Endothelial cell of umbilical vein (primary cell): ENCODE results near the gene PAQR7. TPM values are rescaled to one million over a fixed set of nuclear protein-coding genes. Genes with fewer than 3 reads are reported as not detected.

Experiments used
- BruUV-seq: library from RNA; stranded (reverse); fragments of 400-500 nt; replicated peaks from 2 replicates; lab custom pipeline; 2021; lab: Mats Ljungman, UMichigan
- CTCF ChIA-PET: fragments of 300-600, 350-600 bp; sonication (Branson Sonifier 250); formaldehyde crosslinking; loops from one replicate; lab custom pipeline; 2021; ENCODE audit warnings: antibody characterized with exemption, inconsistent platforms; lab: Charles Lee
- POLR2A ChIA-PET: fragments of 300-600, 350-600 bp; sonication (Branson Sonifier 250); formaldehyde crosslinking; loops from one replicate; lab custom pipeline; 2021; ENCODE audit warnings: antibody characterized with exemption, inconsistent platforms; lab: Charles Lee
- DNase-seq: peaks from one replicate; pipeline ENCODE4 v3.0.0-alpha.2; 2011; ENCODE audit warnings: low read depth, low spot score
- FAIRE-seq: peaks from 2 replicates; lab custom pipeline; 2011; peaks lifted over from hg19 to GRCh38; lab: Jason Lieb, UNC
- H2AFZ ChIP-seq: 2 replicates; pipeline ENCODE4 v1.6.0; 2012; ENCODE audit warnings: low read depth, low read length, control low read depth, inconsistent platforms
- H3K27ac ChIP-seq: 2 replicates; pipeline ENCODE4 v1.5.1; 2011; ENCODE audit warnings: low read depth, mild to moderate bottlenecking, control low read depth, low read length, moderate library complexity; ENCODE audit not compliant: insufficient read depth
- H3K27me3 ChIP-seq, 2 experiments: 2 replicates each; pipeline versions ENCODE4 v1.6.0 to v1.6.1; 2011; ENCODE audit warnings: low read length in 2 of 2, mixed read lengths in 1 of 2; ENCODE audit not compliant: control insufficient read depth in 2 of 2, insufficient read depth in 2 of 2
- H3K36me3 ChIP-seq, 2 experiments: 2 replicates in 1 of 2; 3 replicates in 1 of 2; pipeline ENCODE4 v1.5.1; 2011; ENCODE audit warnings: low read length in 2 of 2, mild to moderate bottlenecking in 1 of 2, moderate library complexity in 1 of 2; ENCODE audit not compliant: control insufficient read depth in 2 of 2, insufficient read depth in 2 of 2; ENCODE audit errors: extremely low read depth in 1 of 2
- H3K4me1 ChIP-seq: 3 replicates; pipeline ENCODE4 v1.5.1; 2011; ENCODE audit warnings: mild to moderate bottlenecking, low read length; ENCODE audit not compliant: control insufficient read depth, insufficient read depth; ENCODE audit errors: extremely low read depth
- H3K4me2 ChIP-seq: 2 replicates; pipeline ENCODE4 v1.6.1; 2011; ENCODE audit warnings: low read length, control low read depth, mixed read lengths; ENCODE audit not compliant: insufficient read depth
- H3K4me3 ChIP-seq, 3 experiments: fragments of 200-600 bp in 1 of 3; sonication (generic), shearing (Covaris generic) in 1 of 3; replicated peaks in 1 of 3; 2 replicates each; pipeline ENCODE4 v1.5.1; 2011 to 2016; ENCODE audit warnings: control low read depth in 3 of 3, low read length in 3 of 3, mild to moderate bottlenecking in 2 of 3, inconsistent platforms in 1 of 3, low read depth in 1 of 3, moderate library complexity in 1 of 3; ENCODE audit not compliant: insufficient read depth in 1 of 3
- H3K79me2 ChIP-seq: 2 replicates; pipeline ENCODE4 v1.6.0; 2012; ENCODE audit warnings: low read length, inconsistent platforms; ENCODE audit not compliant: control insufficient read depth, insufficient read depth
- H3K9ac ChIP-seq: replicated peaks from 2 replicates; pipeline ENCODE3; 2011; ENCODE audit warnings: low read length, control low read depth; ENCODE audit not compliant: insufficient read depth; ENCODE audit errors: extremely low read depth
- H3K9me1 ChIP-seq: replicated peaks from 3 replicates; pipeline ENCODE4 v1.6.0; 2011; ENCODE audit warnings: mild to moderate bottlenecking, low read length; ENCODE audit not compliant: control insufficient read depth, insufficient read depth; ENCODE audit errors: extremely low read depth
- H3K9me3 ChIP-seq: replicated peaks from 2 replicates; pipeline ENCODE4 v1.5.1; 2012; ENCODE audit warnings: low read length, inconsistent platforms; ENCODE audit not compliant: control insufficient read depth, insufficient read depth
- H4K20me1 ChIP-seq: replicated peaks from 2 replicates; pipeline ENCODE3; 2011; ENCODE audit warnings: mild to moderate bottlenecking, low read length; ENCODE audit not compliant: control insufficient read depth, insufficient read depth; ENCODE audit errors: extremely low read depth
- CTCF ChIP-seq, 2 donors: IDR thresholded peaks; 1 replicate in 1 of 2; 2 replicates in 1 of 2; pipeline ENCODE4 v1.5.1; 2011; ENCODE audit warnings: low read length in 2 of 2, mild to moderate bottlenecking in 2 of 2, moderate library complexity in 2 of 2, control low read depth in 1 of 2, inconsistent platforms in 1 of 2, low read depth in 1 of 2; ENCODE audit not compliant: insufficient read depth in 1 of 2; ENCODE audit errors: extremely low read depth in 1 of 2
- EZH2 ChIP-seq: IDR thresholded peaks from 2 replicates; pipeline ENCODE4 v1.6.1; 2012; ENCODE audit warnings: borderline replicate concordance, low read depth, mild to moderate bottlenecking, moderate library complexity, low read length, inconsistent platforms; ENCODE audit not compliant: severe bottlenecking
- FOS ChIP-seq: IDR thresholded peaks from 2 replicates; pipeline ENCODE4 v1.6.1; 2011; ENCODE audit warnings: mild to moderate bottlenecking, low read length, moderate library complexity, borderline replicate concordance; ENCODE audit not compliant: insufficient read depth
- JUN ChIP-seq: IDR thresholded peaks from 2 replicates; pipeline ENCODE4 v1.6.1; 2011; ENCODE audit warnings: borderline replicate concordance, low read depth; ENCODE audit not compliant: insufficient read length, insufficient read depth
- MAX ChIP-seq: IDR thresholded peaks from 2 replicates; pipeline ENCODE4 v1.6.1; 2011; ENCODE audit not compliant: insufficient read depth, insufficient read length
- POLR2A ChIP-seq: IDR thresholded peaks from 2 replicates; pipeline ENCODE4 v1.6.1; 2012; ENCODE audit warnings: low read depth, mild to moderate bottlenecking, control low read depth, low read length
- dilution Hi-C: fragments of 300-500 bp; cut with MboI; formaldehyde crosslinking; loops from one replicate; pipeline ENCODE4 v1.15.0; 2019; ENCODE audit warnings: low sequenced_read_pairs; ENCODE audit not compliant: extremely low pct_ligation_motif_present
- intact Hi-C: fragments of 100-400 bp; cut with micrococcal nuclease; formaldehyde crosslinking; loops from one replicate; pipeline ENCODE4 v1.10.0; 2022
- polyA plus RNA-seq, 4 experiments: library from polyadenylated mRNA; depleted of rRNA in 3 of 4; stranded (reverse) in 3 of 4; unstranded in 1 of 4; fragments of >200 nt; gene quantifications; 2 replicates each; pipeline versions ENCODE4 v1.2.1 to v1.2.3, GENCODE V29; 2011 to 2012; ENCODE audit warnings: missing spikeins in 1 of 4
- total RNA-seq: library from RNA; stranded (reverse); gene quantifications from 2 replicates; pipeline ENCODE4 v1.2.3, GENCODE V29; 2021

PAQR7 gene
- total and polyA plus RNA-seq, 2 donors (not counting 3 experiments of a cell fraction or from before 2014, with no cell fraction given) = 8.4 to 10.8 TPM

- H3K9me3 ChIP-seq = no peaks in the 10 kb centered on the region
- intact Hi-C loops = no loop called here
- H3K36me3 ChIP-seq = no peaks in the 10 kb centered on the region
- no peaks in the 10 kb centered on the region for H4K20me1 ChIP-seq
- peak overlapping the region; percentile 7 for H3K4me2 ChIP-seq
- ChIA-PET CTCF (interaction anchor here (0.8 to 1.7 kb wide), 2 partner anchors 47 to 190 kb away, joined by 3 to 5 read pairs; no protein-coding TSS in a partner anchor), POLR2A (interaction anchor here (0.5 kb wide), 1 partner anchor 189 kb away, joined by 4 read pairs; no protein-coding TSS in a partner anchor)
- H3K4me3 ChIP-seq = no peak overlapping the region
- dilution Hi-C loops = no loop called here
- DNase-seq = peak; percentile 53
- H3K27me3 ChIP-seq = no peaks in the 10 kb centered on the region
- FAIRE-seq = peak; percentile 26
- H3K27ac ChIP-seq = no peak overlapping the region
- no peak overlapping the region for H3K9ac ChIP-seq
- H3K79me2 ChIP-seq = peaks cover 7% of the 10 kb centered on the region
- no TSS peak for BruUV-seq
- TF ChIP-seq EZH2 (no peak), CTCF (IDR thresholded peaks at IDR 0.05; ENCODE audit: extremely low read depth in 1 of 2, insufficient read depth in 1 of 2, low read depth in 1 of 2, low read length in 2 of 2) (no peak), POLR2A (no peak), JUN (peak; percentile 15), FOS (peak; percentile 87), MAX (no peak)
- H3K9me1 ChIP-seq = no peaks in the 10 kb centered on the region
- H2AFZ ChIP-seq = peak overlapping the region; percentile 27
- H3K4me1 ChIP-seq = peaks cover 7% of the 10 kb centered on the region
Measured at GRCh38 chr1:25848531-25848930, 27.0 kb downstream of the PAQR7 start.
